ENCODE measurements around the gene SHC3. TPM values are rescaled to one million over a fixed set of nuclear protein-coding genes. Genes with fewer than 3 reads are reported as not detected.

Gene SHC3
- total RNA-seq, 1 donor from 2014 or later, result 0.21 TPM

- Mint-ChIP-seq H3K27ac (ENCODE audit: unreplicated experiment) (no peak overlapping the region), H3K4me1 (ENCODE audit: unreplicated experiment) (no peaks in the 10 kb centered on the region), H3K9me3 (ENCODE audit: unreplicated experiment) (no peaks in the 10 kb centered on the region), H3K27me3 (ENCODE audit: unreplicated experiment) (peaks cover 29% of the 10 kb centered on the region), H3K36me3 (ENCODE audit: unreplicated experiment) (no peaks in the 10 kb centered on the region), H3K4me3 (ENCODE audit: unreplicated experiment) (no peak overlapping the region)
- no peak for DNase-seq (ENCODE audit: extremely low spot score, unreplicated experiment)
- TF ChIP-seq, protein P1, sequence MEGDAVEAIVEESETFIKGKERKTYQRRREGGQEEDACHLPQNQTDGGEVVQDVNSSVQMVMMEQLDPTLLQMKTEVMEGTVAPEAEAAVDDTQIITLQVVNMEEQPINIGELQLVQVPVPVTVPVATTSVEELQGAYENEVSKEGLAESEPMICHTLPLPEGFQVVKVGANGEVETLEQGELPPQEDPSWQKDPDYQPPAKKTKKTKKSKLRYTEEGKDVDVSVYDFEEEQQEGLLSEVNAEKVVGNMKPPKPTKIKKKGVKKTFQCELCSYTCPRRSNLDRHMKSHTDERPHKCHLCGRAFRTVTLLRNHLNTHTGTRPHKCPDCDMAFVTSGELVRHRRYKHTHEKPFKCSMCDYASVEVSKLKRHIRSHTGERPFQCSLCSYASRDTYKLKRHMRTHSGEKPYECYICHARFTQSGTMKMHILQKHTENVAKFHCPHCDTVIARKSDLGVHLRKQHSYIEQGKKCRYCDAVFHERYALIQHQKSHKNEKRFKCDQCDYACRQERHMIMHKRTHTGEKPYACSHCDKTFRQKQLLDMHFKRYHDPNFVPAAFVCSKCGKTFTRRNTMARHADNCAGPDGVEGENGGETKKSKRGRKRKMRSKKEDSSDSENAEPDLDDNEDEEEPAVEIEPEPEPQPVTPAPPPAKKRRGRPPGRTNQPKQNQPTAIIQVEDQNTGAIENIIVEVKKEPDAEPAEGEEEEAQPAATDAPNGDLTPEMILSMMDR (IDR thresholded peaks at IDR 0.05), result no peak
Observed at GRCh38 chr9:89171231-89171630, 7.4 kb downstream of the SHC3 start.

GRCh38 chr9:89168901-89169813, 9.5 kb downstream of the SHC3 start:
- TF ChIP-seq, protein P1 (IDR thresholded peaks at IDR 0.05), result no peak
- DNase-seq (ENCODE audit: extremely low spot score, unreplicated experiment), result no peak
- Mint-ChIP-seq H3K4me3 (ENCODE audit: unreplicated experiment) (no peak overlapping the region), H3K36me3 (ENCODE audit: unreplicated experiment) (no peaks in the 10 kb centered on the region), H3K27ac (ENCODE audit: unreplicated experiment) (no peak overlapping the region), H3K4me1 (ENCODE audit: unreplicated experiment) (no peaks in the 10 kb centered on the region), H3K9me3 (ENCODE audit: unreplicated experiment) (no peaks in the 10 kb centered on the region), H3K27me3 (ENCODE audit: unreplicated experiment) (peaks cover 15% of the 10 kb centered on the region)

DNA sequence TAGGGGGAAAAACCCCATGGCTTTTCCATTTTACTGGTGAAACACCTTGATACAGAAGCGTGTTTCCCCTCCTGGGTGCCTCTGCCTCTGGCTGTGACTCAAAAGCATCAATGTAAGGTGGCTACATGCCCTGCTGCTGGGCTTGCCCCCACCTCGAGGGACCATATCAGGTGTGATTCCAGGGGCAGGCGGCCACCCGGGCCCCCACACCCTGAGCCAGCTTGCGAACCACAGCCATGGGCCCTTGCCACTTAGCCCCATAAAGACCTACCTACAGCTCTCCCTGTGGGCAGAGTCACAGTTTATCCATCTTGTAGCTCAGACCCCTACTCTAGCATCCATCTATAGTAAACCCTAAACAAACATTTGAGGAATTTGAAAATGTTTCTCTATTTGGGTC, 10.8 kb downstream of the SHC3 start:
- Mint-ChIP-seq H3K4me1 (ENCODE audit: unreplicated experiment) (no peaks in the 10 kb centered on the region), H3K27me3 (ENCODE audit: unreplicated experiment) (peaks cover 11% of the 10 kb centered on the region), H3K9me3 (ENCODE audit: unreplicated experiment) (no peaks in the 10 kb centered on the region), H3K4me3 (ENCODE audit: unreplicated experiment) (no peak overlapping the region), H3K27ac (ENCODE audit: unreplicated experiment) (no peak overlapping the region), H3K36me3 (ENCODE audit: unreplicated experiment) (no peaks in the 10 kb centered on the region)
- TF ChIP-seq, protein P1 (IDR thresholded peaks at IDR 0.05), result no peak
- no peak for DNase-seq (ENCODE audit: extremely low spot score, unreplicated experiment)

DNA sequence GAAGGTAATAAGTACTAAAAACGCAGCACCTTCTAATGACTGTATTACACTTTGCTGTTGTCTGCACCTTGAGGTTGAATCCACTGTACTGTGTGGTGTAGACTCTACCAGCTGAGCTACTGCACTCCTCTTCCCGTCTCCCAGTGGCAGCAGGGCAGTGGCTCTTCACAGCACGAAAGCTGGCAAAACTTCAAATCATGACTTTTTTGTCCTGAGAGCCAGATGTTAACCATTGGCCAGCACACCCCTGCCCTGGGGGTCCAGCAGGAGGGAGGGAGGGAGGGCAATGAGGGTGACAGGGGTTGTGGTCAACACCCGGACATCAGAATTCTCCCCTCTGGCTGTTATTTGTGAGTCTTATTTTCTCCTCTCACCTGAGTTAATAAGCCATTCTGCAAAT, 11.8 kb downstream of the SHC3 start:
- Mint-ChIP-seq H3K4me1 (ENCODE audit: unreplicated experiment) (no peaks in the 10 kb centered on the region), H3K27me3 (ENCODE audit: unreplicated experiment) (peaks cover 4% of the 10 kb centered on the region), H3K4me3 (ENCODE audit: unreplicated experiment) (no peak overlapping the region), H3K36me3 (ENCODE audit: unreplicated experiment) (no peaks in the 10 kb centered on the region), H3K27ac (ENCODE audit: unreplicated experiment) (no peak overlapping the region), H3K9me3 (ENCODE audit: unreplicated experiment) (no peaks in the 10 kb centered on the region)
- DNase-seq (ENCODE audit: extremely low spot score, unreplicated experiment), result no peak
- TF ChIP-seq, protein P1 (IDR thresholded peaks at IDR 0.05), result no peak

DNA sequence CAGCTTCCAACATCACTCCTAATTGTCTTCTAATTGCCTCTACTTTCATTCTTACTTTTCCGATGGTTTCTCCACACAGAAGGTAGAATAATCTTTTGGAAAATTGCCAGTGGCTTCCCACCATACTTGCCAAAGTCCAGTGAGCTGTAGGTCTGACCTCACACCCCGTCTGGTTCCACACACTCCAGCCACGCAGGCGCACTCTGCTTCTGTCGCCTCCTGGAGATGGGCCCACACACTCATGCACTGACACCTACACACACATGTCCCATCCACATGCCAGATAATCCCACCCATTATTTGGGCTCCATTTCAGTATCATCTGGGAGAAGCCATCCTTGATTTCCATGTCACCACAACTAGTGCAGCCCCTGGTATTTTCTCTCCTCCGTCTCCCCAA, 12.7 kb downstream of the SHC3 start:
- Mint-ChIP-seq H3K9me3 (ENCODE audit: unreplicated experiment) (peaks cover 3% of the 10 kb centered on the region), H3K27ac (ENCODE audit: unreplicated experiment) (no peak overlapping the region), H3K4me1 (ENCODE audit: unreplicated experiment) (no peaks in the 10 kb centered on the region), H3K4me3 (ENCODE audit: unreplicated experiment) (no peak overlapping the region), H3K27me3 (ENCODE audit: unreplicated experiment) (no peaks in the 10 kb centered on the region), H3K36me3 (ENCODE audit: unreplicated experiment) (no peaks in the 10 kb centered on the region)
- TF ChIP-seq, protein P1 (IDR thresholded peaks at IDR 0.05), result no peak
- no peak for DNase-seq (ENCODE audit: extremely low spot score, unreplicated experiment)

All from osteocyte (in vitro differentiated cells).